SK-N-MC (cell line): ENCODE results near the gene MLLT3.

Experiments
- EZH2 ChIP-seq: fragments of 200-600 bp; sonication (generic); IDR thresholded peaks from one replicate; pipeline ENCODE4 v1.6.1; 2017; ENCODE audit warnings: antibody characterized with exemption
- FOXP2 ChIP-seq: optimal IDR thresholded peaks from 2 replicates; pipeline ENCODE3; 2011; ENCODE audit warnings: mild to moderate bottlenecking, moderate library complexity; ENCODE audit not compliant: insufficient read depth; ENCODE audit errors: extremely low read length, control extremely low read depth
- POLR2AphosphoS5 ChIP-seq: IDR thresholded peaks from 2 replicates; pipeline ENCODE4 v1.6.1; 2012; ENCODE audit warnings: mild to moderate bottlenecking, low read depth, low read length, borderline replicate concordance

- TF ChIP-seq EZH2 (no peak), POLR2AphosphoS5 (no peak), FOXP2 (no peak)
These were observed 305.9 kb downstream of the MLLT3 start for GRCh38 chr9:20316372-20316771.
